K562 (cell line): ENCODE results near the gene OTOGL. TPM values are rescaled to one million over a fixed set of nuclear protein-coding genes. Genes with fewer than 3 reads are reported as not detected.

ENCODE experiments used
- ATAC-seq: fragments of 200-7000 bp; cut with Tn5 transposase; 3 replicates; pipeline ENCODE4 v1.9.1; 2020; ENCODE audit warnings: moderate library complexity
- BruUV-seq: library from RNA; stranded (reverse); fragments of 400-500 nt; replicated peaks from 2 replicates; lab custom pipeline; 2021; lab: Mats Ljungman, UMichigan
- CTCF ChIA-PET: fragments of 300-600 bp; formaldehyde crosslinking; extraction: SDS; loops from one replicate; lab custom pipeline; 2021; ENCODE audit warnings: low intra/inter-chr PET ratio; lab: Yijun Ruan, JAX
- POLR2A ChIA-PET: fragments of 300-600, 350-650 bp; sonication (Branson Sonifier 250); formaldehyde crosslinking; extraction: SDS; loops from one replicate; lab custom pipeline; 2021; ENCODE audit warnings: antibody characterized with exemption, inconsistent platforms; lab: Yijun Ruan, JAX
- DNase-seq, 4 experiments: peaks; one replicate each; pipeline versions ENCODE4 v3.0.0 to v3.0.0-alpha.2; 2011 to 2018; ENCODE audit warnings: low spot score in 3 of 4, mixed read lengths in 3 of 4; ENCODE audit errors: extremely low read depth in 1 of 4
- FAIRE-seq: peaks from 2 replicates; lab custom pipeline; 2011; peaks lifted over from hg19 to GRCh38; lab: Jason Lieb, UNC
- H2AFZ ChIP-seq: 2 replicates; pipeline ENCODE4 v1.6.0; 2011; ENCODE audit warnings: low read depth, low read length, control low read depth, inconsistent platforms
- H3K27ac ChIP-seq: fragments of 200-600 bp; 3 replicates; pipeline ENCODE4 v1.8.0; 2011; ENCODE audit warnings: low read depth, mild to moderate bottlenecking, control low read depth, inconsistent platforms, low read length, moderate library complexity, mixed read lengths; ENCODE audit errors: extremely low read depth
- H3K27me3 ChIP-seq, 2 experiments: fragments of 300-600 bp in 1 of 2; 2 replicates in 1 of 2; 3 replicates in 1 of 2; pipeline versions ENCODE4 v1.6.0 to v1.8.0; 2011; ENCODE audit warnings: inconsistent platforms in 2 of 2, low read length in 2 of 2, mild to moderate bottlenecking in 1 of 2, mixed read lengths in 1 of 2, moderate library complexity in 1 of 2; ENCODE audit not compliant: control insufficient read depth in 2 of 2, insufficient read depth in 2 of 2
- H3K36me3 ChIP-seq: fragments of 300-600 bp; 3 replicates; pipeline ENCODE4 v1.8.0; 2011; ENCODE audit warnings: mild to moderate bottlenecking, low read length, inconsistent platforms; ENCODE audit not compliant: control insufficient read depth, insufficient read depth
- H3K4me1 ChIP-seq, 2 experiments: fragments of 200-600 bp in 1 of 2; replicated peaks in 1 of 2; 2 replicates in 1 of 2; 3 replicates in 1 of 2; pipeline versions ENCODE4 v1.5.1 to v1.8.0; 2011; ENCODE audit warnings: inconsistent platforms in 2 of 2, low read length in 2 of 2, mild to moderate bottlenecking in 1 of 2, mixed read lengths in 1 of 2, moderate library complexity in 1 of 2; ENCODE audit not compliant: control insufficient read depth in 2 of 2, insufficient read depth in 2 of 2
- H3K4me2 ChIP-seq: 2 replicates; pipeline ENCODE4 v1.6.1; 2011; ENCODE audit warnings: low read length, control low read depth, inconsistent platforms, mixed read lengths; ENCODE audit not compliant: insufficient read depth
- H3K4me3 ChIP-seq: fragments of 200-600 bp; sonication (generic), shearing (Covaris generic); 2 replicates; pipeline ENCODE4 v1.5.1; 2016; ENCODE audit warnings: control low read depth, inconsistent platforms
- H3K79me2 ChIP-seq: fragments of 200-600 bp; 3 replicates; pipeline ENCODE4 v1.8.0; 2011; ENCODE audit warnings: low read length, inconsistent platforms; ENCODE audit not compliant: control insufficient read depth, insufficient read depth
- H3K9ac ChIP-seq, 2 experiments: 2 replicates each; pipeline versions ENCODE4 v1.6.0 to v1.6.1; 2011; ENCODE audit warnings: low read depth in 2 of 2, low read length in 2 of 2, control low read depth in 1 of 2, inconsistent platforms in 1 of 2, mild to moderate bottlenecking in 1 of 2, mixed read lengths in 1 of 2; ENCODE audit not compliant: insufficient read depth in 1 of 2
- H3K9me1 ChIP-seq: one replicate; pipeline ENCODE4 v1.6.0; 2011; ENCODE audit warnings: inconsistent platforms, mild to moderate bottlenecking, low read length, moderate library complexity; ENCODE audit not compliant: control insufficient read depth, insufficient read depth
- H3K9me3 ChIP-seq: replicated peaks from 2 replicates; pipeline ENCODE4 v1.5.1; 2011; ENCODE audit warnings: low read depth, low read length, inconsistent platforms; ENCODE audit not compliant: control insufficient read depth, insufficient read depth
- H4K20me1 ChIP-seq: replicated peaks from 2 replicates; pipeline ENCODE4 v1.6.1; 2011; ENCODE audit warnings: low read length, inconsistent platforms, mixed read lengths; ENCODE audit not compliant: control insufficient read depth, insufficient read depth
- DMBX1 ChIP-seq: fragments of 250-450 bp; sonication (Bioruptor Pico); IDR thresholded peaks from 2 replicates; pipeline ENCODE4 v1.8.0; 2022; ENCODE audit warnings: inconsistent platforms, mild to moderate bottlenecking, moderate library complexity, borderline replicate concordance
- E2F3 ChIP-seq: fragments of 250-450 bp; sonication (Bioruptor Pico); IDR thresholded peaks from 2 replicates; pipeline ENCODE4 v1.4.0; 2020; ENCODE audit warnings: mild to moderate bottlenecking
- EP400 ChIP-seq: fragments of 450-650 bp; IDR thresholded peaks from 2 replicates; pipeline ENCODE4 v1.6.1; 2017; ENCODE audit warnings: antibody characterized with exemption, mild to moderate bottlenecking, moderate library complexity
- HIVEP1 ChIP-seq: fragments of 250-450 bp; sonication (Bioruptor Pico); IDR thresholded peaks from 2 replicates; pipeline ENCODE4 v1.4.0; 2020; ENCODE audit warnings: mild to moderate bottlenecking
- IFI16 ChIP-seq: fragments of 250-450 bp; sonication (Bioruptor Pico); IDR thresholded peaks from 2 replicates; pipeline ENCODE4 v2.1.2; 2022; ENCODE audit warnings: mild to moderate bottlenecking, inconsistent platforms
- MAZ ChIP-seq, 2 experiments: fragments of 450-650 bp in 1 of 2; sonication (generic) in 1 of 2; formaldehyde crosslinking; IDR thresholded peaks in 1 of 2; conservative IDR thresholded peaks in 1 of 2; 2 replicates each; pipeline versions ENCODE4 v1.4.0 to v1.5.0; 2020; ENCODE audit warnings: mild to moderate bottlenecking in 1 of 2, missing genetic modification reagents in 1 of 2
- MECOM ChIP-seq: fragments of 250-450 bp; sonication (Bioruptor Pico); IDR thresholded peaks from 2 replicates; pipeline ENCODE4 v1.8.0; 2022; ENCODE audit warnings: inconsistent platforms
- NR4A1 ChIP-seq, 2 experiments: fragments of 250-450 bp in 1 of 2; fragments of 450-650 bp in 1 of 2; sonication (Bioruptor Pico) in 1 of 2; IDR thresholded peaks; 2 replicates each; pipeline versions ENCODE4 v1.4.0 to v1.6.1; 2016 to 2020; ENCODE audit warnings: mild to moderate bottlenecking in 2 of 2, missing compliant biosample characterization in 1 of 2, missing genetic modification characterization in 1 of 2, moderate library complexity in 1 of 2
- POU5F1 ChIP-seq: fragments of 150-350 bp; IDR thresholded peaks from 2 replicates; pipeline ENCODE4 v1.6.1; 2014; ENCODE audit warnings: borderline replicate concordance, low read length, low read depth, mild to moderate bottlenecking; ENCODE audit not compliant: partially characterized antibody
- SMAD2 ChIP-seq: fragments of 150-350 bp; IDR thresholded peaks from 2 replicates; pipeline ENCODE4 v1.6.1; 2014; ENCODE audit warnings: low read depth, mild to moderate bottlenecking, low read length
- ZBTB1 ChIP-seq: sonication (generic); formaldehyde crosslinking; IDR thresholded peaks from 2 replicates; pipeline ENCODE4 v1.8.1; 2023; ENCODE audit warnings: missing genetic modification reagents, low read depth, mild to moderate bottlenecking, borderline replicate concordance
- ZNF431 ChIP-seq: sonication (generic); formaldehyde crosslinking; IDR thresholded peaks from 2 replicates; pipeline ENCODE4 v1.8.0; 2022; ENCODE audit warnings: mild to moderate bottlenecking, missing genetic modification reagents
- WGBS: fragments of 100-300 bp; shearing (Covaris generic); methylation state at CpG from one replicate; pipeline ENCODE4 v1.1.6; 2016; ENCODE audit warnings: low coverage, mixed read lengths; ENCODE audit not compliant: insufficient coverage; ENCODE audit errors: missing lambda C conversion rate; 5-methylcytosine and 5-hydroxymethylcytosine counted together
- in situ Hi-C: fragments of 300-500 bp; cut with MboI; formaldehyde crosslinking; loops from 4 replicates; pipeline ENCODE4 v1.15.0; 2018; ENCODE audit warnings: inconsistent platforms, mixed read lengths
- intact Hi-C: fragments of 100-400 bp; cut with micrococcal nuclease; formaldehyde crosslinking; loops from 2 replicates; pipeline ENCODE4 v1.14.2; 2022
- polyA plus RNA-seq, 8 experiments: library from polyadenylated mRNA; depleted of rRNA in 4 of 8; stranded (reverse) in 5 of 8; unstranded in 3 of 8; fragments of >200 nt; fragmentation: Nextera tagmentation in 2 of 8; fragmentation: Illumina TruSeq in 1 of 8; extraction: Ambion mirVana in 2 of 8; extraction: Trizol in 1 of 8; gene quantifications; 2 replicates each; pipeline versions ENCODE4 v1.2.1 to v1.2.3, GENCODE V29; 2011 to 2014; ENCODE audit warnings: inconsistent platforms in 1 of 8, missing spikeins in 1 of 8
- total RNA-seq, 7 experiments: library from RNA; depleted of rRNA in 6 of 7; stranded (reverse); fragments of >200 nt in 6 of 7; fragmentation: Illumina TruSeq in 2 of 7; extraction: Trizol in 2 of 7; gene quantifications; 2 replicates each; pipeline versions ENCODE4 v1.2.1 to v1.2.3, GENCODE V29; 2011 to 2021; ENCODE audit warnings: low replicate concordance in 1 of 7

Gene OTOGL
- total and polyA plus RNA-seq, 9 of the 15 experiments (the other 6 are each of a cell fraction or from before 2014, with no cell fraction given) = 0.02 to 0.03 TPM; not detected in 7

DNA sequence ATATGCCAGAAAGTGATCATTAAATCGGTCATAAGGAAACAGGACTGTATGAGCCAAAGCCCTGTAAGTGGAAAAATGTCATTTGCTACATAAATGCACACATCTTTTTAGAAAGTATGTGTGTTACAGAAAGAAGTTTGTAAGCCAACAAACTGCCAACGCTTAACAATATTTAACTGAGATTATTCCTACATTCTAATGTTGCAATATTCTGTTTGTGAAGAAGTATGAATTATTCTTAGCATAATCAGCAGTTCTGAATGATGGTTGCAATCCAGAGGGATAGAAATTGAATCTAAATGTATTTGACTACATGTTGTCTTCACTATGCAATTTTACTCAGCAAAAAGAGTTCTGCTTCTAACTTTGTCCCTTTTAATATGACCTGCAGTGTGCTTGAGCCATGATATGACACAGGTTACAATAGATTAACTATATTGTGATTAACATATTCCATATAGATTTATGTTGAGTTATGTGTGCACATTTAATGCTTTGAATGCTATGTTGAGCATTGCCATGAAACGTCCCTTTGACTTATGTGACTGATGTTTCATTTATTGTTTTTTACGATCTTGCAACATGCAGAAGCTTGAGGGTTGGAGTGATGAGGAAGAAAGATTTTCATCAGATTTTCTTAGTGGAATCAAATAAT lies 277.9 kb downstream of the OTOGL start:
- H3K79me2 ChIP-seq = no peaks in the 10 kb centered on the region
- no peak for ATAC-seq
- no peak overlapping the region for H2AFZ ChIP-seq
- no peak overlapping the region for H3K4me2 ChIP-seq
- no peaks in the 10 kb centered on the region for H3K36me3 ChIP-seq
- intact Hi-C loops (no loop called here), in situ Hi-C loops (no loop called here)
- H3K9ac ChIP-seq = no peak overlapping the region
- no peak for TF ChIP-seq HIVEP1
- TF ChIP-seq EP400 = no peak
- TF ChIP-seq DMBX1 (CRISPR knock-in tag) = no peak
- TF ChIP-seq MECOM (CRISPR knock-in tag) = no peak
- TF ChIP-seq E2F3 (CRISPR knock-in tag) = no peak
- POLR2A ChIA-PET = no interaction called here
- no peak for DNase-seq
- no peak overlapping the region for H3K4me3 ChIP-seq
- no peak for FAIRE-seq
- H3K27me3 ChIP-seq = no peaks in the 10 kb centered on the region
- no TSS peak for BruUV-seq
- CTCF ChIA-PET = no interaction called here
- H3K4me1 ChIP-seq = no peaks in the 10 kb centered on the region
- H3K27ac ChIP-seq = no peak overlapping the region
- no peaks in the 10 kb centered on the region for H3K9me1 ChIP-seq
- WGBS = 0% methylated on average over 4 of the region's 4 CpGs
- H3K9me3 ChIP-seq = no peaks in the 10 kb centered on the region
- no peaks in the 10 kb centered on the region for H4K20me1 ChIP-seq

DNA sequence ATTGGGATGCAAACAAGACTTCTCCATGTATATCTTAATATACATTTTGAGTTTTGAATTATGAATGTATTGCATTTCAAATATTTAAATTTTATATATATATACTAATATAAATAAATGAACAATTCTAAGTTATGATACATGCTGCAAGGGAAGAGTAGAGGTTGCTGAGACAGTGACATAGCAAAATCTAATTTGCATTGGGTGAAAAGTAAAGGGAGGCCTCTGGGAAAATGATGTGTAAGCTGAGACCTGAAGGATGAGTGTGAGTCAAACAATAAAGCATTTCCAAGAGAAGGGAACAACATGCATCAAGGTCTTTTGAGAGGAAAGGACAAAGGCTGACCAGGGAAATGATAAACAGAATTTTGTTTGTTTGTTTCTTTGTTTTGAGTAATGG lies 281.8 kb downstream of the OTOGL start:
- H3K9me3 ChIP-seq = no peaks in the 10 kb centered on the region
- no peak for ATAC-seq
- no peak for DNase-seq
- H3K9me1 ChIP-seq = no peaks in the 10 kb centered on the region
- H2AFZ ChIP-seq = no peak overlapping the region
- no peak overlapping the region for H3K9ac ChIP-seq
- H3K4me1 ChIP-seq = no peaks in the 10 kb centered on the region
- POLR2A ChIA-PET = no interaction called here
- in situ Hi-C loops (no loop called here), intact Hi-C loops (no loop called here)
- no TSS peak for BruUV-seq
- H3K79me2 ChIP-seq = no peaks in the 10 kb centered on the region
- H4K20me1 ChIP-seq = no peaks in the 10 kb centered on the region
- CTCF ChIA-PET = no interaction called here
- H3K4me3 ChIP-seq = no peak overlapping the region
- TF ChIP-seq MAZ (CRISPR knock-in tag; conservative IDR thresholded peaks at IDR 0.05 in 1 of 2, IDR thresholded peaks at IDR 0.05 in 1 of 2) (no peak), ZBTB1 (CRISPR knock-in tag) (no peak), IFI16 (CRISPR knock-in tag) (no peak), SMAD2 (no peak), ZNF431 (CRISPR knock-in tag) (no peak), NR4A1 (CRISPR knock-in tag; IDR thresholded peaks at IDR 0.05) (no peak), NR4A1 (tag; IDR thresholded peaks at IDR 0.05) (no peak), POU5F1 (no peak)
- H3K4me2 ChIP-seq = no peak overlapping the region
- H3K36me3 ChIP-seq = no peaks in the 10 kb centered on the region
- no peak overlapping the region for H3K27ac ChIP-seq
- no peaks in the 10 kb centered on the region for H3K27me3 ChIP-seq
- no peak for FAIRE-seq
